T-helper 2 cell treated with Interferon-gamma antibody and Interleukin-4, amounts not matched to agents 5 μg/mL and 100 μg/mL, for 36 hours (primary cell): ENCODE data around the gene MCM3AP.
"Not testable (repeated sequence)": the region's sequence is repeated elsewhere in the genome, so short reads cannot be mapped to it uniquely, and the experiment has no call there.

Experiments
- DNase-seq: peaks from one replicate; pipeline ENCODE4 v3.0.0; 2021; ENCODE audit warnings: low spot score
- H3K27ac Mint-ChIP-seq: one replicate; pipeline ENCODE4 v1.8.0; 2021; ENCODE audit warnings: mild to moderate bottlenecking, mixed read lengths
- H3K27me3 Mint-ChIP-seq: one replicate; pipeline ENCODE4 v1.8.0; 2021; ENCODE audit warnings: low read depth, mixed read lengths
- H3K36me3 Mint-ChIP-seq: one replicate; pipeline ENCODE4 v1.8.0; 2021; ENCODE audit warnings: low read depth, mixed read lengths
- H3K4me1 Mint-ChIP-seq: one replicate; pipeline ENCODE4 v1.8.0; 2021; ENCODE audit warnings: low read depth, mixed read lengths
- H3K4me3 Mint-ChIP-seq: one replicate; pipeline ENCODE4 v1.8.0; 2022; ENCODE audit warnings: mild to moderate bottlenecking, moderate library complexity, mixed read lengths
- H3K9me3 Mint-ChIP-seq: one replicate; pipeline ENCODE4 v1.8.0; 2021; ENCODE audit warnings: mixed read lengths

Gene MCM3AP

DNA sequence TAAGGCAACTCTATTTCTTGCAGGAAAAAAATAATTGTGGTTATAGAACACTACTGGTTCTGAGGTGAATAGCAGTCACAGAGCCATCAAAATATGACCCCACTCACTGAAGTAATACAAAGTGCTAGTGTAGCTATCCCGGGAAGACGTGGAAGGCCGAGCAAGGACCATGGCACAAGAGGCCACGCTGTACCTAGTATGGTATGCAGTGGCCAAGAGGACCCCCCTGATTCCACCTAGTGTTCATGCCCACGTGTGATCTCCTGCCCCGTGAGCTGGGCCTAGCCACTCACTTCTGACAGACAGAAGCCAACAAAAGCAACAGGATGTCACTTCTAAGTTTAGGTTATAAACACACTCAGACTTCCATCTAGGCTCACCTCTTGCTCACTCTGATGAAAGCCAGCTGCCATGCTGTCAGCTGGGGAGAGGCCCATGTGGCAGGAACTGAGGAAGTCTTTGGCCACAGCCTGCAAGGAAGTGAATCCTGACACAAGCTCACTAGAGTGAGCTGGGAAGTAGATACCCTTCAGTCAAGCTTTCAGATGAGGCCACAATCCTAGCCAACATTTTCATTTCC lies 35.2 kb downstream of the MCM3AP start:
- H3K27ac Mint-ChIP-seq, result peak overlapping the region; percentile 70
- no peaks in the 10 kb centered on the region for H3K9me3 Mint-ChIP-seq
- H3K4me3 Mint-ChIP-seq, result no peak overlapping the region
- peaks cover 70% of the 10 kb centered on the region for H3K36me3 Mint-ChIP-seq
- H3K27me3 Mint-ChIP-seq, result no peaks in the 10 kb centered on the region
- H3K4me1 Mint-ChIP-seq, result peaks cover 26% of the 10 kb centered on the region
- no peak for DNase-seq

- Mint-ChIP-seq H3K4me3 (no peak overlapping the region), H3K4me1 (peaks cover 16% of the 10 kb centered on the region), H3K36me3 (peaks cover 60% of the 10 kb centered on the region), H3K9me3 (no peaks in the 10 kb centered on the region), H3K27me3 (no peaks in the 10 kb centered on the region), H3K27ac (no peak overlapping the region)
- DNase-seq, result no peak
These were observed 36.6 kb downstream of the MCM3AP start for GRCh38 chr21:46248827-46249226.

GRCh38 chr21:46248422-46248782 lies 37.0 kb downstream of the MCM3AP start:
- Mint-ChIP-seq H3K27ac (no peak overlapping the region), H3K4me1 (peaks cover 13% of the 10 kb centered on the region), H3K4me3 (no peak overlapping the region), H3K27me3 (no peaks in the 10 kb centered on the region), H3K36me3 (peaks cover 59% of the 10 kb centered on the region), H3K9me3 (no peaks in the 10 kb centered on the region)
- DNase-seq, result no peak

GRCh38 chr21:46247699-46248421 lies 37.6 kb downstream of the MCM3AP start:
- DNase-seq, result no peak
- Mint-ChIP-seq H3K4me3 (no peak overlapping the region), H3K36me3 (peaks cover 61% of the 10 kb centered on the region), H3K9me3 (no peaks in the 10 kb centered on the region), H3K27ac (no peak overlapping the region), H3K27me3 (no peaks in the 10 kb centered on the region), H3K4me1 (peaks cover 17% of the 10 kb centered on the region)

GRCh38 chr21:46246345-46246744 lies 39.1 kb downstream of the MCM3AP start:
- Mint-ChIP-seq H3K27me3 (no peaks in the 10 kb centered on the region), H3K27ac (no peak overlapping the region), H3K9me3 (no peaks in the 10 kb centered on the region), H3K36me3 (peaks cover 67% of the 10 kb centered on the region), H3K4me1 (peaks cover 17% of the 10 kb centered on the region), H3K4me3 (no peak overlapping the region)
- DNase-seq, result no peak

DNA sequence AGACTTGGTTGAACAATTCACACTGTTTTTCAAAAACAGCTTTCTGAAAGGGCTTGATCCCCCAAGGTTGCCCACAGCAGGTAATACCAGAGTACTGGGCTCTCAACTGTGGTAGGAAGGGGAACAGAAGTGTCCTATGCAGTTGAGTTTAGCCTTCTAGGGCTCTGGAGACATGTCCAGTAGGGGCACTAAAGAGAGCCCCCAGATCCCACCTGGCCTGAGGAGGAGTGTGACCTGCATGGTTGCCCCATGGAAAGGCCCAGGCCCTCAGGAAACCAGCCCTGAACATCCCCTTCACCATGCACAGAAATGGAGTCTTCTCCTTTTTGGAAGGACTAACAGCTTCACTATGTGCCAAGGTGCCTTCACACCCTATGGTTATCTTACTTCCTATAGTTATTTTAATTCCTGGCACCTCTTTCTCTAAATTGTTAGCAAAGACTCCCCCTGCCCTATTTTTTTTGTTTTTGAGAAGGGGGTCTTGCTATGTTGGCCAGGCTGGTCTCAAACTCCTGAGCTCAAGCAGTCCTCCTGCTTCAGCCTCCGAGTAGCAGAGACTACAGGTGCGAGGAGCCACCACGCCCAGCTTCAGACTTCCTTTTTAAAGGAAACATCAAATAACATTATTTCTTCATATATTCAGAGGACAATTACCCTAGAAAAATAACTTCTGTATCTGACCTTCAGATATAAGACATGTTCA lies 40.0 kb downstream of the MCM3AP start:
- Mint-ChIP-seq H3K27me3 (no peaks in the 10 kb centered on the region), H3K9me3 (no peaks in the 10 kb centered on the region), H3K4me3 (no peak overlapping the region), H3K4me1 (peaks cover 11% of the 10 kb centered on the region), H3K27ac (no peak overlapping the region), H3K36me3 (peaks cover 62% of the 10 kb centered on the region)
- DNase-seq, result no peak

GRCh38 chr21:46244602-46245001 lies 40.8 kb downstream of the MCM3AP start:
- no peak for DNase-seq
- Mint-ChIP-seq H3K4me3 (no peak overlapping the region), H3K36me3 (peaks cover 62% of the 10 kb centered on the region), H3K9me3 (no peaks in the 10 kb centered on the region), H3K4me1 (peaks cover 6% of the 10 kb centered on the region), H3K27me3 (no peaks in the 10 kb centered on the region), H3K27ac (no peak overlapping the region)

DNA sequence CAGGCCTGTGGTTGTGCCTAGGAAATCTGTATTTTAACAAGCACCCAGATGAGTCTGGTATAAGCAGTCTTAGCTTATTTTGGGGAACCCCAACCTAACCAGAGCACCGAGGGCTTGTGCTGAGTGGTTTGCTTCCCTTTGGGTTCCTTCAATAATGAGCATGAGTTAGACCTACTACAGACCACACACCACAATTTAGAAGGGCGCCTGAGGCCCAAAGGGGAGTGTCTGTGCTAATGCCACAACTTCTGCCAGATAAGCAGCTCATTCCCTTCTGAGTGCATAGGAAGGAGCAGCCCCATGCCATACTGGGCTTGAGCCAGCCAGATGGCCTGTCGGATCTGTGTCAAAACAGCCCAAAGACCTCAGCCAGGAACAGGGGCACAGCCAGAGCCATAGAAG lies 41.5 kb downstream of the MCM3AP start:
- no peak overlapping the region for H3K27ac Mint-ChIP-seq
- peaks cover 6% of the 10 kb centered on the region for H3K4me1 Mint-ChIP-seq
- no peaks in the 10 kb centered on the region for H3K27me3 Mint-ChIP-seq
- H3K4me3 Mint-ChIP-seq, result no peak overlapping the region
- no peak for DNase-seq
- peaks cover 64% of the 10 kb centered on the region for H3K36me3 Mint-ChIP-seq
- H3K9me3 Mint-ChIP-seq, result no peaks in the 10 kb centered on the region

DNA sequence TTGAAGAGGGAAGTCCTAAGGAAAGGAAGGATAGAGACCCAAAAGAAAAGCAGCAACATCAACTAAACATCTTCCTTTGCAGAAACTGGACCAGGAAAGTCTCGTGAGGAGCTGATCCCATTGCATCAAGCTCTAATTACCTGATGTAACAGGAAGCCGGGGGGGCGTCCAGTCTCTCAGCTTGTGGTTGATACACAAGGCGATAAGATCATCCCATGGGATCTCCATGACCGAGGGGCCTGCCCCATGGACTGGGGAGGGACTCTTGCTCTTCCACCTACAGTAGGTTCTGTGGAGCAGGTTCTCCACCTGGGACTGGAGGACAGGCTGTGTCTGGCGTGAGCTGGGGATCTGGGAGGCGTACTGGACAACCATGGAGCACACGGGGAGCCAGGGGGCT lies 42.1 kb downstream of the MCM3AP start:
- peaks cover 6% of the 10 kb centered on the region for H3K4me1 Mint-ChIP-seq
- H3K27ac Mint-ChIP-seq, result peak overlapping the region; percentile 36
- no peak for DNase-seq
- H3K36me3 Mint-ChIP-seq, result peaks cover 64% of the 10 kb centered on the region
- H3K27me3 Mint-ChIP-seq, result no peaks in the 10 kb centered on the region
- no peaks in the 10 kb centered on the region for H3K9me3 Mint-ChIP-seq
- no peak overlapping the region for H3K4me3 Mint-ChIP-seq

DNA sequence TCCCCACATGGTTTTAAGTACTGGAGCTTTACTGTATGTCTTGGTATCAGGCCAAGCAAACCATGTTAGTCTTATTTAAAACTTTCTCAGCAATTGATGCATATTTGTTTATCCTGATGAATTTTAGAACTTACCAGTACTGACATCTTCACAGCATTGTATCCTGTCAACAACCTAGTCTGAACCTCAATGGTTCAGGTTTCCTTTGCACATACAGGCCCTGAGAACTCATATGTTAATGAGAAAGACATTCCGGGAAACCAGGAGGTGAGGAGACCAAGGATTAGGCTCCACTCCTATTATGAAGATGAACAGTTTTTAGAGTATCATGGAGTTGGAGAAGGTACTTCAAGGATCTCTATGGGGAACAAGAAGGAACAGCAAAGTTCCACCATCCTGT lies 43.8 kb downstream of the MCM3AP start:
- H3K27ac Mint-ChIP-seq, H3K4me1 Mint-ChIP-seq, H3K4me3 Mint-ChIP-seq, DNase-seq, H3K9me3 Mint-ChIP-seq, H3K27me3 Mint-ChIP-seq: not testable (repeated sequence)
- peaks cover 60% of the 10 kb centered on the region for H3K36me3 Mint-ChIP-seq

DNA sequence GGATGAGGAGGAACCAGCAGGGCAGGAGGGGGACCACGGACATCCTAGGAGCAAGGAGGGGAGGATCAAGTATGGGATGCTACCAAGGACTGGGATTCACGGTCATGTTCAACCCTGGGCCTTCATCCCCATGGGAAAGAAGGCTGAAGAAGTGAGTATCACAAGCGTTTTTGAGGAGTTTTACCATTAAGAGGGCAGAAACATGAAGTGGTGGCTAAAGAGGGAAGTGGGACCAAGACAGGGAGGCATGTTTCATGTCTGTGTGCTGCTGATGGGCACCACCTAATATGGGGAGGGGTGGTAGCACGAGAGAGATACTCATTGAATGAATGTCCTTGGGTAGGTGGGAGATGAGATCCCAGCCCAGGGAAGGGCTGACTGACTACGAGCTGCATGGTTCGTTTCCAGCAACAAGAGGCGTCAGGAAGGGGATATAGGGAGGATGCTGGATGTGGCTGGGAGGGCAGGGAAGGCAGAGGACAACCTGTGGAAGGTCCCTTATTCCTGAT lies 45.5 kb downstream of the MCM3AP start:
- DNase-seq, result no peak
- no peak overlapping the region for H3K27ac Mint-ChIP-seq
- H3K27me3 Mint-ChIP-seq, result no peaks in the 10 kb centered on the region
- H3K36me3 Mint-ChIP-seq, result peaks cover 62% of the 10 kb centered on the region
- peaks cover 6% of the 10 kb centered on the region for H3K4me1 Mint-ChIP-seq
- no peaks in the 10 kb centered on the region for H3K9me3 Mint-ChIP-seq
- no peak overlapping the region for H3K4me3 Mint-ChIP-seq

DNA sequence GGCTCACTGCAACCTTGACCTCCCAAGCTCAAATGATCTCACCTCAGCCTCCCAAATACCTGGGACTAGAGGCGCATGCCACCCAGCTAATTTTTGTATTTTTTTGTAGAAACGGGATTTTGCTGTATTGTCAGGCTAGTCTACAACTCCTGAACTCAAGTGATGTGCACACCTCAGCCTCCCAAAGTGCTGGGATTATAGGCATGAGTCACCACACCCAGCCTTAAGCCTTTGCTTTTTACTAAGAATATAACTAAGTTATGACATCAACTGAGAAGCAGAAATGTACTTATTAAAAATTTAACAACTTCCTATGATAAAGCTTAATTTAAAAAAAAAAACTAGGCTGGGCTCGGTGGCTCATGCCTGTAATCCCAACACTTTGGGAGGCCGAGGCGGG lies 47.9 kb downstream of the MCM3AP start:
- peaks cover 71% of the 10 kb centered on the region for H3K36me3 Mint-ChIP-seq
- H3K27ac Mint-ChIP-seq, result no peak overlapping the region
- no peaks in the 10 kb centered on the region for H3K9me3 Mint-ChIP-seq
- no peak for DNase-seq
- no peaks in the 10 kb centered on the region for H3K27me3 Mint-ChIP-seq
- no peak overlapping the region for H3K4me3 Mint-ChIP-seq
- peaks cover 18% of the 10 kb centered on the region for H3K4me1 Mint-ChIP-seq

DNA sequence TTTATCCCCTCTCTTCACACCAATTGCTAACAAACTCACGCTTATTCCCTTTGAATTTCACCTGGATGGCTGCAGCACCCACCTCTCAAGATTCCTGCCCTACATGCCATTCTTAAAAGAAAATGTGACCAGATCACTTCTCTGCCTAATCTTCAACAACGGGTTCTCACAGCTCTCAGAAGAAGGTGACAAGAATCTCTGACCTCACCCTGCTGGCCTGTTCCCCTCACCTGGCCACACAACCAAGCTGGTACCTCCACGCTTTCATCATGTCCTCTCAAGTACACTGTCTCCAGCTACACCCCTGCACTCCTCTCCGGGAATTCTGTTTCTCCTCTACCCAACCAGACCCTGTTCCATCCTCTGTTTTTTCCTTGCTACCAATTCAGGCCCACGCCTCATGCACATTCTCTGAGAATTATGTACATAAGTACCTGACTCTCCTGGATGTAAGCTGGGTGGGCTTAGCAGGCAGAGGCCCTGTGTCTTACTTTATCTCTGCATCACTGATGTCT lies 50.9 kb downstream of the MCM3AP start:
- DNase-seq, result no peak
- H3K27me3 Mint-ChIP-seq, result no peaks in the 10 kb centered on the region
- no peak overlapping the region for H3K27ac Mint-ChIP-seq
- peaks cover 69% of the 10 kb centered on the region for H3K36me3 Mint-ChIP-seq
- no peaks in the 10 kb centered on the region for H3K9me3 Mint-ChIP-seq
- peaks cover 37% of the 10 kb centered on the region for H3K4me1 Mint-ChIP-seq
- H3K4me3 Mint-ChIP-seq, result no peak overlapping the region

DNA sequence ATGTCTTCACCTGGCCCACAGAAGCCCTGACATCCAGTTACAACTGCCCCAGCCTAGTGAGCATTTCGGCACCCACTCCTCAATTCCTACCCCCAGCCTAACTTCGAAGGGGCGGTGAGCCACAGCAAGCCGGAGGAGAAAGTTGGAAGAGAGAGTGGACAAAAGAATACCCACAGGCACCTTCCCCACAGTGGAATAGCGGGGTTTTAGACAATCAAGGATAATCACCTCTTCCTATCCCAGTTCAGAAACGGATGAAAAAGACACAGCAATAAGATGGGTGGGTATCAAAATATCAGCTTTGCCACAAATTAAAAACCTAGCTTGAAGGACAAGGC lies 55.5 kb downstream of the MCM3AP start:
- Mint-ChIP-seq H3K4me1 (peaks cover 63% of the 10 kb centered on the region), H3K27me3 (no peaks in the 10 kb centered on the region), H3K4me3 (peak overlapping the region; percentile 92), H3K36me3 (peaks cover 49% of the 10 kb centered on the region), H3K27ac (peak overlapping the region; percentile 83), H3K9me3 (no peaks in the 10 kb centered on the region)
- no peak for DNase-seq
